Natural killer cell (primary cell): ENCODE results near the gene MAG. TPM values are rescaled to one million over a fixed set of nuclear protein-coding genes. Genes with fewer than 3 reads are reported as not detected.

Experiments
- ATAC-seq, 3 donors: fragments of 150-1000 bp in 2 of 3; fragments of 200-7000 bp in 1 of 3; cut with Tn5 transposase; 1 replicate in 1 of 3; 2 replicates in 2 of 3; pipeline ENCODE4 v1.10.0; 2021; ENCODE audit warnings: mild to moderate bottlenecking in 2 of 3, moderate library complexity in 2 of 3
- DNase-seq, 2 donors: peaks; one replicate each; pipeline versions ENCODE4 v3.0.0 to v3.0.0-alpha.2; 2013 to 2021; ENCODE audit warnings: mixed read lengths in 1 of 2
- H3K27ac ChIP-seq: one replicate; pipeline ENCODE4 v1.5.1; 2013; ENCODE audit warnings: mild to moderate bottlenecking, low read length
- H3K27me3 ChIP-seq: one replicate; pipeline ENCODE4 v1.6.1; 2013; ENCODE audit warnings: low read length; ENCODE audit not compliant: control insufficient read depth, insufficient read depth
- H3K36me3 ChIP-seq: one replicate; pipeline ENCODE4 v1.6.1; 2013; ENCODE audit warnings: low read length; ENCODE audit not compliant: control insufficient read depth, insufficient read depth
- H3K4me1 ChIP-seq: one replicate; pipeline ENCODE4 v1.6.1; 2013; ENCODE audit warnings: low read length; ENCODE audit not compliant: control insufficient read depth, insufficient read depth
- H3K4me3 ChIP-seq: one replicate; pipeline ENCODE4 v1.5.1; 2013; ENCODE audit warnings: low read length
- H3K9me3 ChIP-seq: one replicate; pipeline ENCODE4 v1.6.1; 2013; ENCODE audit warnings: low read length; ENCODE audit not compliant: control insufficient read depth, insufficient read depth
- H3K27ac Mint-ChIP-seq, 2 donors: one replicate each; pipeline ENCODE4 v1.8.0; 2022; ENCODE audit warnings: mild to moderate bottlenecking in 2 of 2, mixed read lengths in 2 of 2, moderate library complexity in 1 of 2
- H3K27me3 Mint-ChIP-seq, 2 donors: one replicate each; pipeline ENCODE4 v1.8.0; 2022; ENCODE audit warnings: low read depth in 2 of 2, mixed read lengths in 2 of 2
- H3K36me3 Mint-ChIP-seq: one replicate; pipeline ENCODE4 v1.8.0; 2022; ENCODE audit warnings: mixed read lengths
- H3K4me1 Mint-ChIP-seq, 2 donors: one replicate each; pipeline ENCODE4 v1.8.0; 2022; ENCODE audit warnings: mixed read lengths in 2 of 2
- H3K4me3 Mint-ChIP-seq: one replicate; pipeline ENCODE4 v1.8.0; 2022; ENCODE audit warnings: mild to moderate bottlenecking, moderate library complexity, mixed read lengths
- H3K9me3 Mint-ChIP-seq, 2 donors: one replicate each; pipeline ENCODE4 v1.8.0; 2022; ENCODE audit warnings: mixed read lengths in 2 of 2
- CTCF ChIP-seq: fragments of 200-600 bp; IDR thresholded peaks from one replicate; pipeline ENCODE4 v1.8.0; 2022; ENCODE audit warnings: antibody characterized with exemption
- WGBS: methylation state at CpG from one replicate; pipeline ENCODE4 v1.1.7; 2013; ENCODE audit warnings: missing lambda C conversion rate; ENCODE audit not compliant: insufficient coverage; 5-methylcytosine and 5-hydroxymethylcytosine counted together
- intact Hi-C: fragments of 100-400 bp; cut with micrococcal nuclease; formaldehyde crosslinking; loops from one replicate; pipeline ENCODE4 v1.14.2; 2022
- total RNA-seq, 4 donors: library from RNA; stranded (reverse); fragments of 120-200 nt in 1 of 4; gene quantifications; one replicate each; pipeline versions ENCODE4 v1.2.3 to v1.2.4, GENCODE V29; 2013 to 2022

The MAG gene
- total RNA-seq, 3 donors from 2014 or later (not counting 1 experiment from before 2014, with no cell fraction given): not detected

- intact Hi-C loops: no loop called here
- no peak overlapping the region for H3K27ac Mint-ChIP-seq
- Histone ChIP-seq H3K27me3 (no peaks in the 10 kb centered on the region), H3K9me3 (no peaks in the 10 kb centered on the region), H3K27ac (peak overlapping the region; percentile 33), H3K4me1 (peaks cover 46% of the 10 kb centered on the region), H3K4me3 (no peak overlapping the region), H3K36me3 (no peaks in the 10 kb centered on the region)
- DNase-seq (no peak), ATAC-seq (no peak)
- peaks cover 0 to 12% of the 10 kb centered on the region in 2 donors for H3K27me3 Mint-ChIP-seq
- H3K4me1 Mint-ChIP-seq: peaks cover 0 to 8% of the 10 kb centered on the region in 2 donors
- H3K4me3 Mint-ChIP-seq: no peak overlapping the region
- no peak for TF ChIP-seq CTCF
- no peaks in the 10 kb centered on the region for H3K36me3 Mint-ChIP-seq
- 65% methylated on average over 7 of the region's 7 CpGs for WGBS
- peaks cover 2% of the 10 kb centered on the region in 2 donors for H3K9me3 Mint-ChIP-seq
Measured at GRCh38 chr19:35317464-35318043, 25.6 kb downstream of the MAG start.

- H3K27ac ChIP-seq: peak overlapping the region; percentile 5
- H3K27me3 ChIP-seq: no peaks in the 10 kb centered on the region
- TF ChIP-seq CTCF: no peak
- Mint-ChIP-seq H3K36me3 (no peaks in the 10 kb centered on the region), H3K4me1 (peaks cover 0 to 8% of the 10 kb centered on the region in 2 donors), H3K27me3 (peaks cover 0 to 10% of the 10 kb centered on the region in 2 donors), H3K27ac (peak overlapping the region in 1 of 2 donors; percentile 76), H3K4me3 (no peak overlapping the region), H3K9me3 (peaks cover 2% of the 10 kb centered on the region in 2 donors)
- intact Hi-C loops: no loop called here
- H3K4me1 ChIP-seq: peaks cover 41% of the 10 kb centered on the region
- H3K4me3 ChIP-seq: no peak overlapping the region
- DNase-seq: no peak
- no peaks in the 10 kb centered on the region for H3K36me3 ChIP-seq
- no peaks in the 10 kb centered on the region for H3K9me3 ChIP-seq
- peak; percentile 38 to 52 (median 40) for ATAC-seq
- 64% methylated on average over 16 of the region's 16 CpGs for WGBS
Measured at GRCh38 chr19:35318679-35319448, 26.9 kb downstream of the MAG start.

GRCh38 chr19:35320065-35320713, 28.2 kb downstream of the MAG start:
- no peak overlapping the region for H3K4me3 Mint-ChIP-seq
- no peaks in the 10 kb centered on the region for H3K36me3 ChIP-seq
- no peak overlapping the region for H3K27ac Mint-ChIP-seq
- no peak for TF ChIP-seq CTCF
- no peaks in the 10 kb centered on the region for H3K9me3 ChIP-seq
- no peaks in the 10 kb centered on the region for H3K36me3 Mint-ChIP-seq
- H3K4me1 ChIP-seq: peaks cover 41% of the 10 kb centered on the region
- H3K27me3 Mint-ChIP-seq: peaks cover 0 to 6% of the 10 kb centered on the region in 2 donors
- peak overlapping the region; percentile 71 for H3K27ac ChIP-seq
- H3K4me3 ChIP-seq: no peak overlapping the region
- 39% methylated on average over 9 of the region's 12 CpGs for WGBS
- peaks cover 2% of the 10 kb centered on the region in 2 donors for H3K9me3 Mint-ChIP-seq
- no peaks in the 10 kb centered on the region for H3K27me3 ChIP-seq
- DNase-seq (no peak), ATAC-seq (peak in 1 of 3 donors; percentile 18)
- intact Hi-C loops: no loop called here
- H3K4me1 Mint-ChIP-seq: peaks cover 0 to 8% of the 10 kb centered on the region in 2 donors
